Measurements from ENCODE around the gene SOX5. TPM values are rescaled to one million over a fixed set of nuclear protein-coding genes. Genes with fewer than 3 reads are reported as not detected.

Gene SOX5
- total and polyA plus RNA-seq, 2 donors (not counting 1 experiment from before 2014, with no cell fraction given): 3.9 to 17.2 TPM

DNA sequence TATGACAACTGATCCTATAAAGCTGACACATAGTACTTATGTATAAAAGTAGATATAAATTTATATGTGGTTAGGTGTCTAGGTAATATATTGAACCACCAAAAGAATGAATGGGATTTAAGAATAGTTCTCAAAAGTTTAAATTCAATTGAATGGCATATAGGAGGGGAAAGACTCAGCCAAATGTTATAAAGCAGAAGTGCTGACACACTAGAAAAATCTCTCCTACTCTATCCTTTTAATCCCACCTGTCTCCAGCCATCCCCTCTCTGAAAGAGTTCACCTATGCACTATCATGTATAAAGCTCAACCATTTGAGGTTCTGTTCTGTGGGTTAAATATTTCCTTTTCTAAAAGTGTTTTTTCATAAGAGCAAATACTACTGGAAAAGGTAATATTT, 400.7 kb downstream of the SOX5 start:
- intact Hi-C loops (cut with micrococcal nuclease): no loop called here
- no peaks in the 10 kb centered on the region for H3K36me3 ChIP-seq (replicated peaks in 1 of 2; ENCODE audit: control extremely low read depth in 1 of 2, control insufficient read depth in 1 of 2, extremely low read depth in 1 of 2, insufficient read depth in 2 of 2, low read length in 1 of 2)
- H4K20me1 ChIP-seq (ENCODE audit: control insufficient read depth, insufficient read depth, low read length, poor library complexity, severe bottlenecking): no peaks in the 10 kb centered on the region
- H2AFZ ChIP-seq (ENCODE audit: insufficient read depth, low read depth, low read length, poor library complexity, severe bottlenecking): no peak overlapping the region
- H3K4me3 Mint-ChIP-seq: no peak overlapping the region
- no peak for TF ChIP-seq EZH2 (IDR thresholded peaks at IDR 0.05; ENCODE audit: borderline replicate concordance, insufficient read depth, low read depth, low read length, poor library complexity, severe bottlenecking)
- TF ChIP-seq, protein P1, sequence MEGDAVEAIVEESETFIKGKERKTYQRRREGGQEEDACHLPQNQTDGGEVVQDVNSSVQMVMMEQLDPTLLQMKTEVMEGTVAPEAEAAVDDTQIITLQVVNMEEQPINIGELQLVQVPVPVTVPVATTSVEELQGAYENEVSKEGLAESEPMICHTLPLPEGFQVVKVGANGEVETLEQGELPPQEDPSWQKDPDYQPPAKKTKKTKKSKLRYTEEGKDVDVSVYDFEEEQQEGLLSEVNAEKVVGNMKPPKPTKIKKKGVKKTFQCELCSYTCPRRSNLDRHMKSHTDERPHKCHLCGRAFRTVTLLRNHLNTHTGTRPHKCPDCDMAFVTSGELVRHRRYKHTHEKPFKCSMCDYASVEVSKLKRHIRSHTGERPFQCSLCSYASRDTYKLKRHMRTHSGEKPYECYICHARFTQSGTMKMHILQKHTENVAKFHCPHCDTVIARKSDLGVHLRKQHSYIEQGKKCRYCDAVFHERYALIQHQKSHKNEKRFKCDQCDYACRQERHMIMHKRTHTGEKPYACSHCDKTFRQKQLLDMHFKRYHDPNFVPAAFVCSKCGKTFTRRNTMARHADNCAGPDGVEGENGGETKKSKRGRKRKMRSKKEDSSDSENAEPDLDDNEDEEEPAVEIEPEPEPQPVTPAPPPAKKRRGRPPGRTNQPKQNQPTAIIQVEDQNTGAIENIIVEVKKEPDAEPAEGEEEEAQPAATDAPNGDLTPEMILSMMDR (IDR thresholded peaks at IDR 0.05): no peak
- no peak overlapping the region for H3K9ac ChIP-seq (ENCODE audit: low read length)
- H3K27ac Mint-ChIP-seq: no peak overlapping the region
- no peaks in the 10 kb centered on the region for H3K9me3 Mint-ChIP-seq (ENCODE audit: insufficient read depth)
- H3K79me2 ChIP-seq (ENCODE audit: control insufficient read depth, insufficient read depth, low read length): no peaks in the 10 kb centered on the region
- no peak overlapping the region for H3K4me3 ChIP-seq (ENCODE audit: control extremely low read depth in 1 of 5, extremely low read depth in 1 of 5, insufficient read depth in 1 of 5, low read depth in 2 of 5, low read length in 4 of 5)
- H3K9me3 ChIP-seq (ENCODE audit: control extremely low read depth in 1 of 3, control insufficient read depth in 2 of 3, insufficient read depth in 1 of 3, low read length in 2 of 3): no peaks in the 10 kb centered on the region
- H3K4me2 ChIP-seq (replicated peaks; ENCODE audit: low read depth, low read length, poor library complexity, severe bottlenecking): no peak overlapping the region
- no peak for ATAC-seq (ENCODE audit: low read depth)
- POLR2A ChIA-PET: no interaction called here
- no peaks in the 10 kb centered on the region for H3K4me1 Mint-ChIP-seq
- no peak overlapping the region for H3K27ac ChIP-seq (ENCODE audit: low read length in 2 of 2)
- H3K27me3 Mint-ChIP-seq: no peaks in the 10 kb centered on the region
- H3K27me3 ChIP-seq (replicated peaks in 1 of 4; ENCODE audit: control extremely low read depth in 1 of 4, control insufficient read depth in 3 of 4, insufficient read depth in 4 of 4, low read length in 3 of 4): no peaks in the 10 kb centered on the region
- no peak for DNase-seq
- H3K4me1 ChIP-seq (ENCODE audit: control insufficient read depth in 2 of 2, insufficient read depth in 2 of 2, low read length in 2 of 2): no peaks in the 10 kb centered on the region
- CTCF ChIA-PET: no interaction called here

DNA sequence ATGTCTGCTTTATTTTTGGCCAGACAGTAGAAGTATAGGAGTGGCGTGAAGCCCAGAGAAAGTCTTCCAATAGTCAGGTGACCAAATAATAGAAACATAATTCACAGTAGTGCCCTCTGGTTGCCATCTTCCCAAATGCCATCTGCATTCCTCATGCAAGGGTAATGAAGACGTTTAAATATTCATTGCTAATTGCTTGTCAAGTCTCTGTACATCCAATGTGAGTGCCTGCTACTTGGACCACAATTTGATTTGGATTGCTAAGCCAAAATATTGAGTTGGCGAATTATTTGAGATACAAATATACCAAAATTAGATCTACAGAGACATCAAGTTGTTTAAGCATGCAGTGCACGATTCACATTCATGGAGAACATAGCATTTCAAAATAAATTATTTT, 402.7 kb downstream of the SOX5 start:
- H3K4me1 Mint-ChIP-seq: no peaks in the 10 kb centered on the region
- no peaks in the 10 kb centered on the region for H3K4me1 ChIP-seq (ENCODE audit: control insufficient read depth in 2 of 2, insufficient read depth in 2 of 2, low read length in 2 of 2)

More for the DNA sequence above, 402.7 kb downstream of the SOX5 start:
- no peak overlapping the region for H3K4me3 Mint-ChIP-seq
- CTCF ChIA-PET: no interaction called here
- H4K20me1 ChIP-seq (ENCODE audit: control insufficient read depth, insufficient read depth, low read length, poor library complexity, severe bottlenecking): no peaks in the 10 kb centered on the region
- no peaks in the 10 kb centered on the region for H3K9me3 Mint-ChIP-seq (ENCODE audit: insufficient read depth)
- DNase-seq: no peak
- no peaks in the 10 kb centered on the region for H3K27me3 Mint-ChIP-seq
- no peak overlapping the region for H3K27ac Mint-ChIP-seq
- H2AFZ ChIP-seq (ENCODE audit: insufficient read depth, low read depth, low read length, poor library complexity, severe bottlenecking): no peak overlapping the region
- no peak for ATAC-seq (ENCODE audit: low read depth)
- intact Hi-C loops (cut with micrococcal nuclease): no loop called here
- WGBS (ENCODE audit: insufficient coverage): 50% methylated on average over 1 of the region's 4 CpGs
- H3K27ac ChIP-seq (ENCODE audit: low read length in 2 of 2): no peak overlapping the region
- no peaks in the 10 kb centered on the region for H3K79me2 ChIP-seq (ENCODE audit: control insufficient read depth, insufficient read depth, low read length)
- H3K4me3 ChIP-seq (ENCODE audit: control extremely low read depth in 1 of 5, extremely low read depth in 1 of 5, insufficient read depth in 1 of 5, low read depth in 2 of 5, low read length in 4 of 5): no peak overlapping the region
- H3K9me3 ChIP-seq (ENCODE audit: control extremely low read depth in 1 of 3, control insufficient read depth in 2 of 3, insufficient read depth in 1 of 3, low read length in 2 of 3): no peaks in the 10 kb centered on the region
- TF ChIP-seq, protein P1 (IDR thresholded peaks at IDR 0.05): no peak
- TF ChIP-seq EZH2 (IDR thresholded peaks at IDR 0.05; ENCODE audit: borderline replicate concordance, insufficient read depth, low read depth, low read length, poor library complexity, severe bottlenecking): no peak
- H3K4me2 ChIP-seq (replicated peaks; ENCODE audit: low read depth, low read length, poor library complexity, severe bottlenecking): no peak overlapping the region
- no peaks in the 10 kb centered on the region for H3K27me3 ChIP-seq (replicated peaks in 1 of 4; ENCODE audit: control extremely low read depth in 1 of 4, control insufficient read depth in 3 of 4, insufficient read depth in 4 of 4, low read length in 3 of 4)
- POLR2A ChIA-PET: no interaction called here
- H3K36me3 ChIP-seq (replicated peaks in 1 of 2; ENCODE audit: control extremely low read depth in 1 of 2, control insufficient read depth in 1 of 2, extremely low read depth in 1 of 2, insufficient read depth in 2 of 2, low read length in 1 of 2): no peaks in the 10 kb centered on the region
- no peak overlapping the region for H3K9ac ChIP-seq (ENCODE audit: low read length)

All from B cell (primary cell).